Mononuclear cell (primary cell): ENCODE data around the gene KIR3DL2. TPM values are rescaled to one million over a fixed set of nuclear protein-coding genes. Genes with fewer than 3 reads are reported as not detected.
"Not testable (repeated sequence)": the region's sequence is repeated elsewhere in the genome, so short reads cannot be mapped to it uniquely, and the experiment has no call there.

Experiments
- H3K27me3 ChIP-seq: 2 replicates; pipeline ENCODE4 v1.6.0; 2011; ENCODE audit warnings: low read length, control low read depth; ENCODE audit not compliant: insufficient read depth
- H3K4me1 ChIP-seq: 2 replicates; pipeline ENCODE4 v1.5.1; 2011; ENCODE audit warnings: mild to moderate bottlenecking, low read length, control low read depth; ENCODE audit not compliant: insufficient read depth
- H3K4me3 ChIP-seq: 2 replicates; pipeline ENCODE4 v1.5.1; 2011; ENCODE audit warnings: mild to moderate bottlenecking, low read length, moderate library complexity
- H3K9me3 ChIP-seq: 2 replicates; pipeline ENCODE4 v1.5.1; 2011; ENCODE audit warnings: low read depth, mild to moderate bottlenecking, control low read depth, low read length
- total RNA-seq: library from RNA; depleted of rRNA; stranded (reverse); fragments of >200 nt; gene quantifications from one replicate; pipeline ENCODE4 v1.2.3, GENCODE V29; 2012

KIR3DL2 gene
- total RNA-seq, 1 donor, result 0.84 TPM

- not testable (repeated sequence) for H3K4me3 ChIP-seq, H3K9me3 ChIP-seq, H3K4me1 ChIP-seq, H3K27me3 ChIP-seq
Observed at GRCh38 chr19:54843171-54843570, 7.1 kb upstream of the KIR3DL2 start.

- Histone ChIP-seq H3K4me1 (peaks cover 9% of the 10 kb centered on the region), H3K27me3 (no peaks in the 10 kb centered on the region), H3K4me3 (no peak overlapping the region), H3K9me3 (no peaks in the 10 kb centered on the region)
Observed at GRCh38 chr19:54850930-54851329, 687 bp downstream of the KIR3DL2 start.

- no peaks in the 10 kb centered on the region for H3K27me3 ChIP-seq
- peaks cover 9% of the 10 kb centered on the region for H3K4me1 ChIP-seq
- H3K4me3 ChIP-seq, result no peak overlapping the region
- no peaks in the 10 kb centered on the region for H3K9me3 ChIP-seq
Observed at GRCh38 chr19:54851353-54851752, 1.1 kb downstream of the KIR3DL2 start.

GRCh38 chr19:54855241-54855640, 5.0 kb downstream of the KIR3DL2 start:
- H3K4me1 ChIP-seq, result peaks cover 28% of the 10 kb centered on the region
- not testable (repeated sequence) for H3K4me3 ChIP-seq, H3K27me3 ChIP-seq, H3K9me3 ChIP-seq

GRCh38 chr19:54858476-54858875, 8.2 kb downstream of the KIR3DL2 start:
- H3K9me3 ChIP-seq, H3K27me3 ChIP-seq: not testable (repeated sequence)

GRCh38 chr19:54859421-54859820, 9.2 kb downstream of the KIR3DL2 start:
- not testable (repeated sequence) for H3K4me3 ChIP-seq, H3K9me3 ChIP-seq, H3K27me3 ChIP-seq
- H3K4me1 ChIP-seq, result peaks cover 23% of the 10 kb centered on the region

More at GRCh38 chr19:54858476-54858875, 8.2 kb downstream of the KIR3DL2 start:
- peaks cover 23% of the 10 kb centered on the region for H3K4me1 ChIP-seq
- H3K4me3 ChIP-seq, result not testable (repeated sequence)

- not testable (repeated sequence) for H3K9me3 ChIP-seq, H3K4me3 ChIP-seq, H3K27me3 ChIP-seq
- H3K4me1 ChIP-seq, result peaks cover 21% of the 10 kb centered on the region
Observed at GRCh38 chr19:54863459-54863858, 13.2 kb downstream of the KIR3DL2 start.

- H3K4me3 ChIP-seq, result no peak overlapping the region
- H3K4me1 ChIP-seq, result peaks cover 36% of the 10 kb centered on the region
- no peaks in the 10 kb centered on the region for H3K27me3 ChIP-seq
- H3K9me3 ChIP-seq, result no peaks in the 10 kb centered on the region
Observed at GRCh38 chr19:54871696-54872095, 21.5 kb downstream of the KIR3DL2 start.

GRCh38 chr19:54873990-54874389, 23.7 kb downstream of the KIR3DL2 start, which contains the start of gene FCAR:
Gene FCAR, plus strand, starts transcription at chr19:54874235. Its CDS starts 55 bp downstream, at chr19:54874290.
- peaks cover 58% of the 10 kb centered on the region for H3K4me1 ChIP-seq
- H3K9me3 ChIP-seq, result no peaks in the 10 kb centered on the region
- peaks cover under 1% of the 10 kb centered on the region for H3K27me3 ChIP-seq
- H3K4me3 ChIP-seq, result peak within 1 kb of the TSS; percentile 54

GRCh38 chr19:54875506-54875905, 25.3 kb downstream of the KIR3DL2 start:
- Histone ChIP-seq H3K9me3 (no peaks in the 10 kb centered on the region), H3K4me1 (peaks cover 72% of the 10 kb centered on the region), H3K4me3 (peak overlapping the region; percentile 54), H3K27me3 (peaks cover 2% of the 10 kb centered on the region)

- Histone ChIP-seq H3K9me3 (no peaks in the 10 kb centered on the region), H3K4me3 (peak overlapping the region; percentile 54), H3K4me1 (peaks cover 70% of the 10 kb centered on the region), H3K27me3 (peaks cover 6% of the 10 kb centered on the region)
Observed at GRCh38 chr19:54877471-54877870, 27.2 kb downstream of the KIR3DL2 start.

GRCh38 chr19:54881884-54882283, 31.6 kb downstream of the KIR3DL2 start:
- no peak overlapping the region for H3K4me3 ChIP-seq
- no peaks in the 10 kb centered on the region for H3K9me3 ChIP-seq
- H3K27me3 ChIP-seq, result peaks cover 6% of the 10 kb centered on the region
- H3K4me1 ChIP-seq, result peaks cover 51% of the 10 kb centered on the region

- H3K4me3 ChIP-seq, result no peak overlapping the region
- H3K9me3 ChIP-seq, result no peaks in the 10 kb centered on the region
- peaks cover 6% of the 10 kb centered on the region for H3K27me3 ChIP-seq
- H3K4me1 ChIP-seq, result peaks cover 42% of the 10 kb centered on the region
Observed at GRCh38 chr19:54882758-54883157, 32.5 kb downstream of the KIR3DL2 start.

GRCh38 chr19:54883228-54883627, 33.0 kb downstream of the KIR3DL2 start:
- peaks cover 6% of the 10 kb centered on the region for H3K27me3 ChIP-seq
- H3K4me3 ChIP-seq, result no peak overlapping the region
- peaks cover 37% of the 10 kb centered on the region for H3K4me1 ChIP-seq
- no peaks in the 10 kb centered on the region for H3K9me3 ChIP-seq

- peaks cover 2% of the 10 kb centered on the region for H3K4me1 ChIP-seq
- no peaks in the 10 kb centered on the region for H3K27me3 ChIP-seq
- no peaks in the 10 kb centered on the region for H3K9me3 ChIP-seq
- no peak overlapping the region for H3K4me3 ChIP-seq
Observed at GRCh38 chr19:54888239-54888638, 38.0 kb downstream of the KIR3DL2 start.

- Histone ChIP-seq H3K4me3 (no peak overlapping the region), H3K27me3 (no peaks in the 10 kb centered on the region), H3K9me3 (no peaks in the 10 kb centered on the region), H3K4me1 (no peaks in the 10 kb centered on the region)
Observed at GRCh38 chr19:54889566-54889965, 39.3 kb downstream of the KIR3DL2 start.
